ENCODE measurements around the gene CTXND1. TPM values are rescaled to one million over a fixed set of nuclear protein-coding genes. Genes with fewer than 3 reads are reported as not detected.
A peak's percentile ranks its signal among the peaks of the same experiment; 100 is the strongest.

The CTXND1 gene
- total RNA-seq, 4 donors from 2014 or later: 0.33 to 0.80 (median 0.56) TPM

- Histone ChIP-seq H3K4me1 (peaks cover 0 to 2% (median 0%) of the 10 kb centered on the region in 4 donors), H3K36me3 (no peaks in the 10 kb centered on the region), H3K27me3 (peaks cover 0 to 31% (median 0%) of the 10 kb centered on the region in 4 donors), H3K9me3 (no peaks in the 10 kb centered on the region), H3K27ac (replicated peaks in 1 of 4) (no peak overlapping the region), H3K4me3 (no peak overlapping the region)
- intact Hi-C loops (cut with DNase I): no loop called here
- TF ChIP-seq CTCF (IDR thresholded peaks at IDR 0.05) (no peak), POLR2A (IDR thresholded peaks at IDR 0.05; ENCODE audit: low read depth) (no peak), EP300 (IDR thresholded peaks at IDR 0.05) (no peak), POLR2AphosphoS5 (IDR thresholded peaks at IDR 0.05) (no peak)
- 31% methylated on average over 8 of the region's 9 CpGs for WGBS
- DNase-seq (ENCODE audit: extremely low spot score): no peak
These were observed 37.8 kb upstream of the CTXND1 start for GRCh38 chr15:80289528-80290495.

GRCh38 chr15:80288131-80288530, 36.1 kb upstream of the CTXND1 start:
- H3K27me3 ChIP-seq: peaks cover 0 to 28% (median 0%) of the 10 kb centered on the region in 4 donors
- H3K36me3 ChIP-seq: no peaks in the 10 kb centered on the region
- WGBS: 63% methylated on average over 3 of the region's 4 CpGs
- intact Hi-C loops (cut with DNase I): no loop called here
- peaks cover 0 to 2% (median 0%) of the 10 kb centered on the region in 4 donors for H3K4me1 ChIP-seq
- H3K4me3 ChIP-seq: no peak overlapping the region
- peak; percentile 62 for DNase-seq (ENCODE audit: extremely low spot score)
- no peaks in the 10 kb centered on the region for H3K9me3 ChIP-seq
- TF ChIP-seq CTCF (IDR thresholded peaks at IDR 0.05): no peak
- no peak for TF ChIP-seq POLR2AphosphoS5 (IDR thresholded peaks at IDR 0.05)
- H3K27ac ChIP-seq (replicated peaks in 1 of 4): no peak overlapping the region

GRCh38 chr15:80286055-80286454, 34.0 kb upstream of the CTXND1 start:
- intact Hi-C loops (cut with DNase I): no loop called here
- H3K4me1 ChIP-seq: peaks cover 0 to 2% (median 0%) of the 10 kb centered on the region in 4 donors

GRCh38 chr15:80285379-80285778, 33.4 kb upstream of the CTXND1 start:
- Histone ChIP-seq H3K27ac (replicated peaks in 1 of 4) (no peak overlapping the region), H3K4me1 (peaks cover 0 to 2% (median 0%) of the 10 kb centered on the region in 4 donors), H3K9me3 (no peaks in the 10 kb centered on the region), H3K36me3 (no peaks in the 10 kb centered on the region), H3K4me3 (no peak overlapping the region), H3K27me3 (peaks cover 0 to 27% (median 0%) of the 10 kb centered on the region in 4 donors)
- intact Hi-C loops (cut with DNase I): no loop called here
- TF ChIP-seq CTCF (IDR thresholded peaks at IDR 0.05) (no peak), EP300 (IDR thresholded peaks at IDR 0.05) (no peak), POLR2AphosphoS5 (IDR thresholded peaks at IDR 0.05) (no peak), POLR2A (IDR thresholded peaks at IDR 0.05; ENCODE audit: low read depth) (no peak)
- 89% methylated on average over 6 of the region's 8 CpGs for WGBS
- peak; percentile 47 for DNase-seq (ENCODE audit: extremely low spot score)

More at GRCh38 chr15:80286055-80286454, 34.0 kb upstream of the CTXND1 start:
- Histone ChIP-seq H3K4me3 (no peak overlapping the region), H3K27ac (replicated peaks in 1 of 4) (no peak overlapping the region), H3K36me3 (no peaks in the 10 kb centered on the region), H3K27me3 (peaks cover 0 to 23% (median 0%) of the 10 kb centered on the region in 4 donors), H3K9me3 (no peaks in the 10 kb centered on the region)
- WGBS: 79% methylated on average over 7 of the region's 7 CpGs
- DNase-seq (ENCODE audit: extremely low spot score): peak; percentile 89
- no peak for TF ChIP-seq POLR2A (IDR thresholded peaks at IDR 0.05; ENCODE audit: low read depth)
- TF ChIP-seq POLR2AphosphoS5 (IDR thresholded peaks at IDR 0.05): no peak
- no peak for TF ChIP-seq CTCF (IDR thresholded peaks at IDR 0.05)
- no peak for TF ChIP-seq EP300 (IDR thresholded peaks at IDR 0.05)

All from esophagus muscularis mucosa (tissue), 4 donors.